HepG2 (cell line): ENCODE measurements around the gene MEF2D. TPM values are rescaled to one million over a fixed set of nuclear protein-coding genes. Genes with fewer than 3 reads are reported as not detected.

Experiments used
- ATAC-seq: fragments of 200-7000 bp; cut with Tn5 transposase; 3 replicates; pipeline ENCODE4 v1.9.1; 2020; ENCODE audit warnings: mild to moderate bottlenecking, moderate library complexity
- BruUV-seq: library from RNA; stranded (reverse); fragments of 400-500 nt; replicated peaks from 2 replicates; lab custom pipeline; 2021; lab: Mats Ljungman, UMichigan
- CTCF ChIA-PET: fragments of 300-600 bp; formaldehyde crosslinking; extraction: SDS; loops from one replicate; lab custom pipeline; 2021; ENCODE audit warnings: low total read pairs, inconsistent platforms, low intra/inter-chr PET ratio; lab: Yijun Ruan, JAX
- POLR2A ChIA-PET: fragments of 350-600 bp; sonication (Branson Sonifier 250); formaldehyde crosslinking; loops from one replicate; lab custom pipeline; 2020; ENCODE audit warnings: antibody characterized with exemption, inconsistent platforms; lab: Yijun Ruan, JAX
- DNase-seq: peaks from one replicate; pipeline ENCODE4 v3.0.0-alpha.2; 2015; ENCODE audit warnings: low spot score
- FAIRE-seq: peaks from 3 replicates; lab custom pipeline; 2011; peaks lifted over from hg19 to GRCh38; lab: Jason Lieb, UNC
- H2AFZ ChIP-seq: one replicate; pipeline ENCODE4 v1.6.1; 2011; ENCODE audit warnings: low read length, inconsistent platforms
- H3K27ac ChIP-seq: fragments of 300-600 bp; 3 replicates; pipeline ENCODE4 v1.8.0; 2011; ENCODE audit warnings: mixed run types, mild to moderate bottlenecking, mixed read lengths, low read length, inconsistent platforms; ENCODE audit not compliant: insufficient read depth; ENCODE audit errors: extremely low read length
- H3K27me3 ChIP-seq, 2 experiments: fragments of 200-600 bp in 1 of 2; 2 replicates in 1 of 2; 3 replicates in 1 of 2; pipeline versions ENCODE4 v1.6.0 to v1.8.0; 2011; ENCODE audit warnings: low read length in 2 of 2, mild to moderate bottlenecking in 2 of 2, moderate library complexity in 2 of 2, inconsistent platforms in 1 of 2; ENCODE audit not compliant: insufficient read depth in 2 of 2, control insufficient read depth in 1 of 2
- H3K36me3 ChIP-seq, 2 experiments: fragments of 200-600 bp in 1 of 2; replicated peaks in 1 of 2; 2 replicates in 1 of 2; 3 replicates in 1 of 2; pipeline versions ENCODE4 v1.5.1 to v1.8.0; 2011; ENCODE audit warnings: low read length in 2 of 2, inconsistent platforms in 1 of 2; ENCODE audit not compliant: insufficient read depth in 2 of 2, control insufficient read depth in 1 of 2
- H3K4me1 ChIP-seq: 2 replicates; pipeline ENCODE4 v1.5.1; 2012; ENCODE audit warnings: low read length, inconsistent platforms; ENCODE audit not compliant: insufficient read depth
- H3K4me2 ChIP-seq: 2 replicates; pipeline ENCODE4 v1.6.0; 2011; ENCODE audit warnings: low read depth, low read length, inconsistent platforms
- H3K4me3 ChIP-seq, 3 experiments: fragments of 200-600 bp in 1 of 3; sonication (generic), shearing (Covaris generic) in 1 of 3; replicated peaks in 1 of 3; 2 replicates each; pipeline ENCODE4 v1.5.1; 2011 to 2016; ENCODE audit warnings: low read length in 3 of 3, inconsistent platforms in 2 of 3, low read depth in 2 of 3, mild to moderate bottlenecking in 2 of 3, control low read depth in 1 of 3, mixed read lengths in 1 of 3; ENCODE audit not compliant: insufficient read depth in 1 of 3
- H3K79me2 ChIP-seq: one replicate; pipeline ENCODE4 v1.6.1; 2011; ENCODE audit warnings: low read length, inconsistent platforms; ENCODE audit not compliant: insufficient read depth
- H3K9ac ChIP-seq: 2 replicates; pipeline ENCODE4 v1.6.0; 2011; ENCODE audit warnings: mild to moderate bottlenecking, low read depth, low read length, inconsistent platforms; ENCODE audit not compliant: insufficient read depth
- H3K9me3 ChIP-seq: 2 replicates; pipeline ENCODE4 v1.5.1; 2012; ENCODE audit warnings: mild to moderate bottlenecking, low read length
- H4K20me1 ChIP-seq: 2 replicates; pipeline ENCODE4 v1.6.0; 2011; ENCODE audit warnings: inconsistent platforms, mild to moderate bottlenecking, low read length, moderate library complexity; ENCODE audit not compliant: insufficient read depth
- ATF7-NPFF ChIP-seq: sonication (generic); formaldehyde crosslinking; IDR thresholded peaks from 2 replicates; pipeline ENCODE4 v1.8.1; 2023; ENCODE audit warnings: mild to moderate bottlenecking, low read depth, missing genetic modification reagents, moderate library complexity
- BATF2 ChIP-seq: sonication (generic); formaldehyde crosslinking; IDR thresholded peaks from 2 replicates; pipeline ENCODE4 v1.8.0; 2022; ENCODE audit warnings: mild to moderate bottlenecking, missing genetic modification reagents, moderate library complexity
- HOXA3 ChIP-seq: sonication (generic); formaldehyde crosslinking; IDR thresholded peaks from 2 replicates; pipeline ENCODE4 v1.5.0; 2020; ENCODE audit warnings: missing genetic modification reagents
- JARID2 ChIP-seq: sonication (generic); formaldehyde crosslinking; IDR thresholded peaks from 2 replicates; pipeline ENCODE4 v1.8.1; 2023; ENCODE audit warnings: missing genetic modification reagents, inconsistent platforms; ENCODE audit not compliant: insufficient replicate concordance
- TBX3 ChIP-seq: fragments of 450-650 bp; IDR thresholded peaks from 2 replicates; pipeline ENCODE4 v1.6.1; 2017; ENCODE audit warnings: antibody characterized with exemption, mild to moderate bottlenecking, inconsistent platforms, borderline replicate concordance
- ZBTB20 ChIP-seq: sonication (generic); formaldehyde crosslinking; IDR thresholded peaks from 2 replicates; pipeline ENCODE4 v1.8.1; 2023; ENCODE audit warnings: missing genetic modification reagents, low read depth, mild to moderate bottlenecking, borderline replicate concordance
- ZNF264 ChIP-seq: sonication (generic); formaldehyde crosslinking; IDR thresholded peaks from 2 replicates; pipeline ENCODE4 v1.4.0; 2020; ENCODE audit warnings: missing genetic modification reagents
- ZNF296 ChIP-seq: sonication (generic); formaldehyde crosslinking; conservative IDR thresholded peaks from 2 replicates; pipeline ENCODE4 v1.5.0; 2020; ENCODE audit warnings: mild to moderate bottlenecking, missing genetic modification reagents
- ZNF644 ChIP-seq: IDR thresholded peaks from 2 replicates; pipeline ENCODE4 v1.6.1; 2016; ENCODE audit warnings: low read depth
- ZNF720 ChIP-seq: sonication (generic); formaldehyde crosslinking; IDR thresholded peaks from 2 replicates; pipeline ENCODE4 v1.4.0; 2020; ENCODE audit warnings: missing genetic modification reagents
- ZNF83 ChIP-seq: sonication (generic); formaldehyde crosslinking; IDR thresholded peaks from 2 replicates; pipeline ENCODE4 v1.4.0; 2020; ENCODE audit warnings: missing genetic modification reagents, mild to moderate bottlenecking, borderline replicate concordance
- WGBS: methylation state at CpG from one replicate; pipeline ENCODE4 v1.1.6; 2017; ENCODE audit warnings: low lambda C conversion rate; 5-methylcytosine and 5-hydroxymethylcytosine counted together
- in situ Hi-C: cut with HindIII; loops from 2 replicates; pipeline ENCODE4 v1.10.0; 2017; ENCODE audit warnings: low pct_unique_long_range_greater_than_20kb; ENCODE audit not compliant: extremely low pct_ligation_motif_present
- intact Hi-C: fragments of 100-400 bp; cut with micrococcal nuclease; formaldehyde crosslinking; loops from one replicate; pipeline ENCODE4 v1.10.0; 2022; ENCODE audit not compliant: unreplicated experiment
- polyA plus RNA-seq, 8 experiments: library from polyadenylated mRNA; depleted of rRNA in 3 of 8; stranded (reverse) in 7 of 8; unstranded in 1 of 8; fragments of >200 nt; fragmentation: Illumina TruSeq in 4 of 8; extraction: Trizol in 4 of 8; gene quantifications; 2 replicates each; pipeline versions ENCODE4 v1.2.1 to v1.2.3, GENCODE V29; 2011 to 2016; ENCODE audit warnings: low read depth in 4 of 8, missing spikeins in 1 of 8, mixed read lengths in 1 of 8; ENCODE audit not compliant: insufficient read depth in 1 of 8
- total RNA-seq, 5 experiments: library from RNA; depleted of rRNA; stranded (reverse); fragments of >200 nt; fragmentation: Illumina TruSeq; extraction: Trizol; gene quantifications; 2 replicates each; pipeline ENCODE4 v1.2.3, GENCODE V29; 2016; ENCODE audit warnings: low read depth in 1 of 5
- TF ChIP-seq, protein P1 (sequence below): sonication (generic); formaldehyde crosslinking; IDR thresholded peaks from 2 replicates; pipeline ENCODE4 v1.4.0; 2020; ENCODE audit warnings: mild to moderate bottlenecking, low read depth, missing genetic modification reagents
- TF ChIP-seq, protein P2 (sequence below): sonication (generic); formaldehyde crosslinking; IDR thresholded peaks from 2 replicates; pipeline ENCODE4 v1.8.1; 2022; ENCODE audit warnings: mild to moderate bottlenecking, missing genetic modification reagents

MEF2D gene
- total and polyA plus RNA-seq, 2 of the 13 experiments (the other 11 are each of a cell fraction or from before 2014, with no cell fraction given), result 1.6 to 3.9 TPM

- Histone ChIP-seq H3K4me1 (peaks cover 3% of the 10 kb centered on the region; the same call in 1 of the 2 replicates), H3K27ac (no peak overlapping the region), H4K20me1 (peaks cover 58% of the 10 kb centered on the region; the same call in 1 of the 2 replicates), H3K79me2 (peaks cover 12% of the 10 kb centered on the region), H3K36me3 (peaks cover 4 to 7% of the 10 kb centered on the region in 2 experiments; a peak in 2 of 5 replicates), H3K9ac (no peak overlapping the region), H3K9me3 (no peaks in the 10 kb centered on the region), H3K27me3 (no peaks in the 10 kb centered on the region), H2AFZ (no peak overlapping the region), H3K4me3 (no peak overlapping the region), H3K4me2 (no peak overlapping the region)
- POLR2A ChIA-PET, result interaction anchor here (1.0 to 1.3 kb wide), 2 partner anchors 11 to 14 kb away, joined by 3 to 4 read pairs; no protein-coding TSS in a partner anchor
- no TSS peak for BruUV-seq
- WGBS, result 87% methylated on average over 9 of the region's 10 CpGs
- no peak for ATAC-seq
- CTCF ChIA-PET, result no interaction called here
- intact Hi-C loops (no loop called here), in situ Hi-C loops (no loop called here)
- no peak for FAIRE-seq
- DNase-seq, result no peak
- TF ChIP-seq ZNF644 (CRISPR knock-in tag), result no peak
- no peak for TF ChIP-seq ZNF83 (CRISPR knock-in tag)
- TF ChIP-seq JARID2 (CRISPR knock-in tag), result no peak
- TF ChIP-seq ZNF296 (CRISPR knock-in tag), result no peak
- no peak for TF ChIP-seq BATF2 (CRISPR knock-in tag)
- no peak for TF ChIP-seq ZNF720 (CRISPR knock-in tag)
- TF ChIP-seq, protein P1, sequence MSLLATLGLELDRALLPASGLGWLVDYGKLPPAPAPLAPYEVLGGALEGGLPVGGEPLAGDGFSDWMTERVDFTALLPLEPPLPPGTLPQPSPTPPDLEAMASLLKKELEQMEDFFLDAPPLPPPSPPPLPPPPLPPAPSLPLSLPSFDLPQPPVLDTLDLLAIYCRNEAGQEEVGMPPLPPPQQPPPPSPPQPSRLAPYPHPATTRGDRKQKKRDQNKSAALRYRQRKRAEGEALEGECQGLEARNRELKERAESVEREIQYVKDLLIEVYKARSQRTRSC (CRISPR knock-in tag), result no peak
- no peak for TF ChIP-seq ATF7-NPFF (CRISPR knock-in tag)
- TF ChIP-seq ZBTB20 (CRISPR knock-in tag), result no peak
- no peak for TF ChIP-seq HOXA3 (CRISPR knock-in tag)
- no peak for TF ChIP-seq TBX3
- TF ChIP-seq, protein P2, sequence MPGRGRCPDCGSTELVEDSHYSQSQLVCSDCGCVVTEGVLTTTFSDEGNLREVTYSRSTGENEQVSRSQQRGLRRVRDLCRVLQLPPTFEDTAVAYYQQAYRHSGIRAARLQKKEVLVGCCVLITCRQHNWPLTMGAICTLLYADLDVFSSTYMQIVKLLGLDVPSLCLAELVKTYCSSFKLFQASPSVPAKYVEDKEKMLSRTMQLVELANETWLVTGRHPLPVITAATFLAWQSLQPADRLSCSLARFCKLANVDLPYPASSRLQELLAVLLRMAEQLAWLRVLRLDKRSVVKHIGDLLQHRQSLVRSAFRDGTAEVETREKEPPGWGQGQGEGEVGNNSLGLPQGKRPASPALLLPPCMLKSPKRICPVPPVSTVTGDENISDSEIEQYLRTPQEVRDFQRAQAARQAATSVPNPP (CRISPR knock-in tag), result no peak
- TF ChIP-seq ZNF264 (CRISPR knock-in tag), result no peak
Observed at GRCh38 chr1:156490401-156491032, 10.1 kb downstream of the MEF2D start.
